ENCODE results near the gene ADGRE3.

- no peak for TF ChIP-seq POLR2A (IDR thresholded peaks at IDR 0.05; ENCODE audit: low read depth, low read length)
- TF ChIP-seq TAF1 (IDR thresholded peaks at IDR 0.05; ENCODE audit: low read depth, low read length): no peak
- no peak for TF ChIP-seq PAX5 (IDR thresholded peaks at IDR 0.05; ENCODE audit: insufficient read depth, low read length, severe bottlenecking)
Observed at GRCh38 chr19:14639536-14640277, 34.9 kb downstream of the ADGRE3 start.
